Measurements from ENCODE around the gene RARG.

DNA sequence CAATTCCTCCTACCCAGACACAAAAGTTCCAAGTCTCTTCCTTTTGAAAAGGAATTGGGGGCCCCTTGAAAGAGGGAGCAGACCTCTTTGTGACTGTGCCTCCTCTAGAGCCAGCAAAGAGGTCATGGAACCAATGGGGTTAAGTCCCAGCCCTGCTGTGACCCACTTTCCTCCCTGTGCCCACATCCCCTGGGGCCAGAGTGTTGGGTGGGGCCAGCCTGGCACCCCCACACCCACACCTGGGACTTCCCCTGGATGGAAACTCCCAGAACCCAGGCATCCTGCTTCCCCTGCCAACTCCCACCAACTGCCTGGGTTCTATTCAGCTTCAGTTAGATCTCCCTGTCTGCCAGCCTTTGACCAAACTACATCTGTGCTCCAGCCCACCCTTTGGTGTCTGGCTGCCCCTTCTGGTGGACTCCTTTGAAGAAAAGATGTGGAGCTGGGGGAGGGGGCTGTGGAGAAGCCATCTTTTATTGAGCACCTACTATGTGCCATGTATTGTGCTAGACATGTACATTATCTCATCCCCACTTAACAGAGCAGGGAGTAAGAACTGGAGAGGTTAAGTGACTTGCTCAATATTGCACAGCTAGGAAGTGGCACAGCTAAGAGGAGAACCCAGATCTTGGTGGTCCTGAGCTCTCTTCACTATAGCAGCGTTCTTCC lies 4.6 kb upstream of the RARG start:
- no peak for TF ChIP-seq POLR2AphosphoS5 (IDR thresholded peaks at IDR 0.05; ENCODE audit: borderline replicate concordance, low read depth, low read length)
- TF ChIP-seq EZH2 (IDR thresholded peaks at IDR 0.05), result no peak
